GM19193 (cell line): ENCODE results near the gene TFDP1.

Source experiments
- POLR2A ChIP-seq: IDR thresholded peaks from 4 replicates; pipeline ENCODE4 v1.6.1; 2011; ENCODE audit not compliant: insufficient read depth, insufficient read length; ENCODE audit errors: extremely low read depth

TFDP1 gene

GRCh38 chr13:113664751-113665596 is 80.4 kb downstream of the TFDP1 start:
- TF ChIP-seq POLR2A = no peak

DNA sequence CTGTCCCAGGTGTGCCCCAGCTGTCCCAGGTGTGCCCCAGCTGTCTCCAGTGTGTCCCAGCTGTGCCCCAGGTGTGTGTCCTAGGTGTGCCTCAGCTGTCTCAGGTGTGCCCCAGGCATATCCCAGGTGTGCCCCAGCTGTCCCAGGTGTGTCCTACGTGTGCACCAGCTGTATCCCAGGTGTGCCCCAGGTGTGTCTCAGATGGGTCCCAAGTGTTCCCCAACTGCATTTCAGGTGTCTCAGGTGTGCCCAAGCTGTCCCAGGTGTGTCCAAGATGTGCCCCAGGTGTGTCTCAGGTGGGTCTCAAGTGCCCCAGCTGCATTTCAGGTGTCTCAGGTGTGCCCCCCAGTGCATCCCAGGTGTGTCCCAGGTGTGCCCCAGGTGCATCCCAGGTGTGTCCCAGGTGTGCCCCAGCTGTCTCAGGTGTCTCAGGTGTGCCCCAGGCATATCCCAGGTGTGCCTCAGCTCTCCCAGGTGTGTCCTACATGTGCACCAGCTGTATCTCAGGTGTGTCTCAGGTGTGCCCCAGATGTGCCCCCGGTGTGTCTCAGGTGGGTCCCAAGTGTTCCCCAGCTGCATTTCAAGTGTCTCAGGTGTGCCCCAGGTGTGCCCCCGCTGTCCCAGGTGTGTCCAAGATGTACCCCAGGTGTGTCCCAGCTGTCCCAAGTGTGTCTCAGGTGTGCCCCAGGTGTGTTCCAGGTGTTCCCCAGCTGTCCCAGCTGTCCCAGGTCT is 81.2 kb downstream of the TFDP1 start:
- no peak for TF ChIP-seq POLR2A

DNA sequence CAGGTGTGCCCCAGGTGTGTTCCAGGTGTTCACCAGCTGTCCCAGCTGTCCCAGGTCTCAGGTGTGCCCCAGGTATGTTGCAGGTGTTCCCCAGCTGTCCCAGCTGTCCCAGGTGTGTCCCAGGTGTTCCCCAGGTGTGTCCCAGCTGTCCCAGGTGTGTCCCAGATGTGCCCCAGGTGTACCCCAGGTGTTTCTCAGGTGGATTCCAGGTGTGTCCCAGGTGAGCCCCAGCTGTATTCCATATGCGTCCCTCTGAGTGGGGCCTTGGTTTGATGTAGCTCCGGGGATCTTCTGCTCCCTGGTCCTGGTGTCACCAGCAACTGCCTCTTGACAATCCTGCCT is 81.7 kb downstream of the TFDP1 start:
- TF ChIP-seq POLR2A = no peak

- no peak for TF ChIP-seq POLR2A
Observed at GRCh38 chr13:113666951-113667701, 82.6 kb downstream of the TFDP1 start, which contains the start of gene GRK1. TSS of gene GRK1 (plus strand) at chr13:113667219. CDS start at chr13:113667387, 168 bp downstream.

GRCh38 chr13:113667771-113668490 is 83.4 kb downstream of the TFDP1 start:
- TF ChIP-seq POLR2A = no peak

GRCh38 chr13:113668491-113668971 is 84.0 kb downstream of the TFDP1 start:
- no peak for TF ChIP-seq POLR2A

DNA sequence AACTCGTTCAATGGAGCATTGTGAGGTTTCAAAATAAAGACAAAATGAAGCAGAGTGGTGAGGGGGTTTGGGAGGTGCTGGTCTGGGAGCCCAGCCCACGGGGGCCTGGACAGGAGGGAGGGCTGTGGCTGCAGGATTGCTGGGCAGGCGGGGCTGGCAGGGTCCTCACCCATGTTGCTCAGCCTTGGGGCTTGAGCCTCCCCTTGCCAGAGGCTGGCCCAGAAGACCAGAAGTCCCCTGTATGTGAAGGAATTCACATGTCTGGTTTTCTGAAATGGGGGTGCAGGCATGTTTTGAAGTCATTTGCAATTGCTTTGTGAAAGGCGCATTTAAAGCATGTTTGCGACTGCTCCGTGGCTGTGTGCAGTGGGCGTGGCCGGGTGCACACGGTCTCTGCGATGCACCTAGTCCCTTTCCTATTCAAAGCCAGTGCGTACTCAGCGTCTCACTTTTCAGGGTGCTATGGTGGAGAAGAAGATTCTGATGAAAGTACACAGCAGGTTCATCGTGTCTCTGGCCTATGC is 84.7 kb downstream of the TFDP1 start:
- TF ChIP-seq POLR2A = no peak

GRCh38 chr13:113669755-113670341 is 85.3 kb downstream of the TFDP1 start:
- no peak for TF ChIP-seq POLR2A

GRCh38 chr13:113670541-113670940 is 86.0 kb downstream of the TFDP1 start:
- TF ChIP-seq POLR2A = no peak

GRCh38 chr13:113671066-113672001 is 86.8 kb downstream of the TFDP1 start:
- no peak for TF ChIP-seq POLR2A

DNA sequence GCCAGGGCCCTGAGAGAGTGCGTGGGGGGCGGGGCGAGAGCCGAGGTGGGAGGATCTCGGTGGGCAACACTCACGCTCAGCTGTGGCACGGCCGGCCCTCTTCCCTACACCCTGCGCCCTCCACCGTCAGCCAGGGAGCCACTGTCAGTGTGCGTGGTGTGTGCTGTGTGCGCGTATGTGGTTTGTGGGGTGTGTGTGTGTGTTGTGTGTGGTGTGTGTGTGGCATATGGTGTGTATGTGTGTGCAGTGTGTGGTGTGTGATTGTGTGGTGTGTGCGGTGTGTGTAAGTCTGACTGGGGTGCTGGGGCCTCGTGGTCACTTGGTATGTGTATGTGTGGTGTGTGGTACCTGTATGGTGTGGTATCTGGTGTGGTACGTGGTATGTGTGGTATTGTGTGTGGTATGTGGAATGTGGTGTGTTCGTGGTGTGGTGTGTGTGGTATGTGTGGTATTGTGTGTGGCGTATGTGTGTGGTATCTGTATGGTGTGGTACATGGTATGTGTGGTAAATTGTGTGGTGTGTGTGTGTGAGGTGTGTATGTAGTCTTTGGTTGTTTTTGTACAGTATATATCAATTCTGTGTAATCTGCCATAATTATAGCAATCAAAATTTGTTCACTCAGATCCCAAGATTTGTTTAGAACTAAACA is 87.6 kb downstream of the TFDP1 start:
- TF ChIP-seq POLR2A = no peak
